Loucy (cell line): ENCODE data around the gene SYTL1.
A peak's percentile ranks its signal among the peaks of the same experiment; 100 is the strongest.

Source experiments
- H2AFZ ChIP-seq: fragments of 200-600 bp; sonication (generic); 2 replicates; pipeline ENCODE4 v1.6.0; 2016; ENCODE audit warnings: antibody characterized with exemption, mild to moderate bottlenecking, low read length, moderate library complexity
- H3F3A ChIP-seq: fragments of 200-600 bp; 2 replicates; pipeline ENCODE4 v1.6.0; 2016; ENCODE audit warnings: antibody characterized with exemption, low read depth, mild to moderate bottlenecking
- H3K27me3 ChIP-seq: fragments of 200-600 bp; sonication (generic); 2 replicates; pipeline ENCODE4 v1.6.1; 2014; ENCODE audit warnings: low read length, mild to moderate bottlenecking; ENCODE audit not compliant: insufficient read depth, poor library complexity, severe bottlenecking
- H3K36me3 ChIP-seq: fragments of 200-600 bp; sonication (generic); 2 replicates; pipeline ENCODE4 v1.6.1; 2016; ENCODE audit warnings: low read length; ENCODE audit not compliant: insufficient read depth
- H3K4me1 ChIP-seq: fragments of 200-600 bp; sonication (generic); 2 replicates; pipeline ENCODE4 v1.5.1; 2014; ENCODE audit warnings: low read length, mild to moderate bottlenecking; ENCODE audit not compliant: insufficient read depth, poor library complexity, severe bottlenecking
- H3K4me2 ChIP-seq: fragments of 200-600 bp; sonication (generic); 2 replicates; pipeline ENCODE4 v1.6.0; 2014; ENCODE audit warnings: antibody characterized with exemption, low read length, low read depth, mild to moderate bottlenecking; ENCODE audit not compliant: poor library complexity, severe bottlenecking
- H3K4me3 ChIP-seq: fragments of 200-600 bp; sonication (generic); 2 replicates; pipeline ENCODE4 v1.5.1; 2014; ENCODE audit warnings: low read length, mild to moderate bottlenecking, mixed read lengths; ENCODE audit not compliant: poor library complexity, severe bottlenecking
- H3K79me2 ChIP-seq: fragments of 200-600 bp; sonication (generic); 2 replicates; pipeline ENCODE4 v1.6.1; 2014; ENCODE audit warnings: low read length; ENCODE audit not compliant: insufficient read depth
- H3K9ac ChIP-seq: fragments of 200-600 bp; sonication (generic); 2 replicates; pipeline ENCODE4 v1.6.0; 2014; ENCODE audit warnings: mild to moderate bottlenecking, low read depth, low read length, moderate library complexity; ENCODE audit not compliant: poor library complexity, severe bottlenecking
- H3K9me2 ChIP-seq: fragments of 200-600 bp; sonication (generic); replicated peaks from 2 replicates; pipeline ENCODE4 v1.6.1; 2016; ENCODE audit warnings: low read depth, low read length, mixed read lengths
- H3K9me3 ChIP-seq: fragments of 200-600 bp; sonication (generic); 2 replicates; pipeline ENCODE4 v1.6.1; 2014; ENCODE audit warnings: mild to moderate bottlenecking, antibody characterized with exemption, low read length, low read depth; ENCODE audit not compliant: insufficient read depth
- H4K20me1 ChIP-seq: fragments of 200-600 bp; sonication (generic); 2 replicates; pipeline ENCODE4 v1.6.0; 2014; ENCODE audit warnings: antibody characterized with exemption, low read length, mild to moderate bottlenecking; ENCODE audit not compliant: insufficient read depth, poor library complexity, severe bottlenecking
- EZH2phosphoT487 ChIP-seq: fragments of 200-600 bp; IDR thresholded peaks from 2 replicates; pipeline ENCODE4 v1.6.1; 2018; ENCODE audit warnings: antibody characterized with exemption, mild to moderate bottlenecking, moderate library complexity, borderline replicate concordance
- TF ChIP-seq, protein P1 (sequence below): fragments of 200-600 bp; sonication (generic); conservative IDR thresholded peaks from 2 replicates; pipeline ENCODE4 v1.5.1; 2014; ENCODE audit warnings: mild to moderate bottlenecking, antibody characterized with exemption, low read length

The SYTL1 gene

DNA sequence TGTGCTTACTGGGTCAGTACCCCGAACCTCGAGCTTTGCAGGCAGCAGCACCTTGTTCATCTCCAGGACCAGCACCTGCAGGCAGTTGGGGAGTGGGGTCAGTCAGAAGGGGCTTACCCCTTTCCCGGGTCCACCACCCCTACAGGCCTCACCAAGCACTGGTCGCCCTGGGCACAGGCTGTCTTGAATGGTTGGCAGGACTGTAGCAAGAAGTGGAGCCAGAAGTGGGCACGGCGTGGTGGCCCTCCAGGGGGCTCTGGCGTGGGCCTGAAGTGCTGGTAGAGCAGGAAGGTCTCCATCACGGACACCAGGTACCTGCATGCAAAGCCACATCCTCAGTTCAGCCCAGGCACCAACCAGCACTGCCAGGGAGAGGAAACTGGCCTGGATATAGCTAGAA is 19.7 kb downstream of the SYTL1 start:
- Histone ChIP-seq H3K27me3 (no peaks in the 10 kb centered on the region), H3K4me1 (peaks cover 14% of the 10 kb centered on the region), H3K79me2 (no peaks in the 10 kb centered on the region), H3K9me3 (no peaks in the 10 kb centered on the region), H4K20me1 (no peaks in the 10 kb centered on the region), H3K9ac (no peak overlapping the region), H3K4me3 (no peak overlapping the region), H3K36me3 (no peaks in the 10 kb centered on the region), H3K9me2 (no peaks in the 10 kb centered on the region), H3K4me2 (no peak overlapping the region), H2AFZ (no peak overlapping the region), H3F3A (no peaks in the 10 kb centered on the region)
- TF ChIP-seq EZH2phosphoT487: no peak
- TF ChIP-seq, protein P1, sequence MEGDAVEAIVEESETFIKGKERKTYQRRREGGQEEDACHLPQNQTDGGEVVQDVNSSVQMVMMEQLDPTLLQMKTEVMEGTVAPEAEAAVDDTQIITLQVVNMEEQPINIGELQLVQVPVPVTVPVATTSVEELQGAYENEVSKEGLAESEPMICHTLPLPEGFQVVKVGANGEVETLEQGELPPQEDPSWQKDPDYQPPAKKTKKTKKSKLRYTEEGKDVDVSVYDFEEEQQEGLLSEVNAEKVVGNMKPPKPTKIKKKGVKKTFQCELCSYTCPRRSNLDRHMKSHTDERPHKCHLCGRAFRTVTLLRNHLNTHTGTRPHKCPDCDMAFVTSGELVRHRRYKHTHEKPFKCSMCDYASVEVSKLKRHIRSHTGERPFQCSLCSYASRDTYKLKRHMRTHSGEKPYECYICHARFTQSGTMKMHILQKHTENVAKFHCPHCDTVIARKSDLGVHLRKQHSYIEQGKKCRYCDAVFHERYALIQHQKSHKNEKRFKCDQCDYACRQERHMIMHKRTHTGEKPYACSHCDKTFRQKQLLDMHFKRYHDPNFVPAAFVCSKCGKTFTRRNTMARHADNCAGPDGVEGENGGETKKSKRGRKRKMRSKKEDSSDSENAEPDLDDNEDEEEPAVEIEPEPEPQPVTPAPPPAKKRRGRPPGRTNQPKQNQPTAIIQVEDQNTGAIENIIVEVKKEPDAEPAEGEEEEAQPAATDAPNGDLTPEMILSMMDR: no peak

GRCh38 chr1:27363766-27364695 is 22.2 kb downstream of the SYTL1 start:
- Histone ChIP-seq H3F3A (no peaks in the 10 kb centered on the region), H2AFZ (no peak overlapping the region), H4K20me1 (no peaks in the 10 kb centered on the region), H3K9me3 (no peaks in the 10 kb centered on the region), H3K9ac (peak overlapping the region; percentile 72), H3K27me3 (no peaks in the 10 kb centered on the region), H3K79me2 (no peaks in the 10 kb centered on the region), H3K9me2 (no peaks in the 10 kb centered on the region), H3K36me3 (no peaks in the 10 kb centered on the region), H3K4me2 (peak overlapping the region; percentile 88), H3K4me3 (no peak overlapping the region), H3K4me1 (peaks cover 26% of the 10 kb centered on the region)
- no peak for TF ChIP-seq EZH2phosphoT487
- TF ChIP-seq, protein P1: no peak

GRCh38 chr1:27364696-27365371 is 23.0 kb downstream of the SYTL1 start:
- peak overlapping the region; percentile 88 for H3K4me2 ChIP-seq
- no peaks in the 10 kb centered on the region for H3K9me3 ChIP-seq
- H3K9ac ChIP-seq: peak overlapping the region; percentile 72
- peaks cover 26% of the 10 kb centered on the region for H3K4me1 ChIP-seq
- peak overlapping the region; percentile 18; the same call in 1 of the 2 replicates for H2AFZ ChIP-seq
- no peaks in the 10 kb centered on the region for H3K79me2 ChIP-seq
- no peaks in the 10 kb centered on the region for H3K36me3 ChIP-seq
- no peaks in the 10 kb centered on the region for H3K9me2 ChIP-seq
- H3F3A ChIP-seq: no peaks in the 10 kb centered on the region
- peak overlapping the region; percentile 83 for H3K4me3 ChIP-seq
- TF ChIP-seq, protein P1: no peak
- TF ChIP-seq EZH2phosphoT487: no peak
- no peaks in the 10 kb centered on the region for H4K20me1 ChIP-seq
- no peaks in the 10 kb centered on the region for H3K27me3 ChIP-seq
